Neuronal stem cell (in vitro differentiated cells): ENCODE measurements around the gene GNL1.
"Not testable (repeated sequence)": the region's sequence is repeated elsewhere in the genome, so short reads cannot be mapped to it uniquely, and the experiment has no call there.

Experiments
- DNase-seq: peaks from one replicate; pipeline ENCODE4 v3.0.0-alpha.2; 2013; ENCODE audit warnings: low spot score
- H2AFZ ChIP-seq: one replicate; pipeline ENCODE4 v1.6.1; 2013; ENCODE audit warnings: mild to moderate bottlenecking, low read length, inconsistent platforms
- H2AK5ac ChIP-seq: 2 replicates; pipeline ENCODE4 v1.6.1; 2013; ENCODE audit warnings: low read depth, mild to moderate bottlenecking, inconsistent platforms, low read length, moderate library complexity, mixed read lengths
- H2BK120ac ChIP-seq: 2 replicates; pipeline ENCODE4 v1.6.1; 2013; ENCODE audit warnings: low read depth, mild to moderate bottlenecking, inconsistent platforms, low read length, moderate library complexity, mixed read lengths
- H2BK12ac ChIP-seq: one replicate; pipeline ENCODE4 v1.6.1; 2013; ENCODE audit warnings: low read length, inconsistent platforms
- H2BK15ac ChIP-seq: 2 replicates; pipeline ENCODE4 v1.6.1; 2013; ENCODE audit warnings: mild to moderate bottlenecking, low read length, inconsistent platforms, mixed read lengths
- H2BK5ac ChIP-seq: one replicate; pipeline ENCODE4 v1.6.1; 2013; ENCODE audit warnings: inconsistent platforms, mild to moderate bottlenecking, low read length, moderate library complexity
- H3K14ac ChIP-seq: one replicate; pipeline ENCODE4 v1.6.1; 2013; ENCODE audit warnings: low read length, inconsistent platforms
- H3K18ac ChIP-seq: 2 replicates; pipeline ENCODE4 v1.6.1; 2013; ENCODE audit warnings: low read length, inconsistent platforms
- H3K23ac ChIP-seq: 2 replicates; pipeline ENCODE4 v1.6.1; 2013; ENCODE audit warnings: low read depth, mild to moderate bottlenecking, mixed read lengths, low read length, inconsistent platforms; ENCODE audit not compliant: poor library complexity
- H3K27ac ChIP-seq: replicated peaks from 3 replicates; pipeline ENCODE4 v1.5.1; 2013; ENCODE audit warnings: low read length, inconsistent platforms
- H3K27me3 ChIP-seq, 3 experiments: 2 replicates each; pipeline ENCODE4 v1.6.1; 2013; ENCODE audit warnings: low read length in 3 of 3, mild to moderate bottlenecking in 2 of 3, inconsistent platforms in 1 of 3, low read depth in 1 of 3, mixed read lengths in 1 of 3, moderate library complexity in 1 of 3; ENCODE audit not compliant: control insufficient read depth in 3 of 3, insufficient read depth in 3 of 3
- H3K36me3 ChIP-seq, 2 donors: replicated peaks in 1 of 2; 2 replicates each; pipeline ENCODE4 v1.6.1; 2013; ENCODE audit warnings: low read length in 2 of 2; ENCODE audit not compliant: control insufficient read depth in 2 of 2, insufficient read depth in 2 of 2
- H3K4ac ChIP-seq: 2 replicates; pipeline ENCODE4 v1.6.1; 2013; ENCODE audit warnings: inconsistent platforms, mild to moderate bottlenecking, low read length, moderate library complexity
- H3K4me1 ChIP-seq, 2 donors: 1 replicate in 1 of 2; 2 replicates in 1 of 2; pipeline ENCODE4 v1.6.1; 2013; ENCODE audit warnings: low read length in 2 of 2, low read depth in 1 of 2; ENCODE audit not compliant: control insufficient read depth in 2 of 2, insufficient read depth in 1 of 2
- H3K4me2 ChIP-seq: one replicate; pipeline ENCODE4 v1.6.1; 2013; ENCODE audit warnings: mild to moderate bottlenecking, low read length, inconsistent platforms; ENCODE audit not compliant: insufficient read depth, poor library complexity, severe bottlenecking
- H3K4me3 ChIP-seq, 2 donors: 2 replicates each; pipeline ENCODE4 v1.5.1; 2013; ENCODE audit warnings: low read length in 2 of 2, mild to moderate bottlenecking in 2 of 2, inconsistent platforms in 1 of 2, moderate library complexity in 1 of 2
- H3K79me1 ChIP-seq: one replicate; pipeline ENCODE4 v1.6.1; 2013; ENCODE audit warnings: low read depth, mild to moderate bottlenecking, inconsistent platforms, low read length, moderate library complexity
- H3K9ac ChIP-seq: one replicate; pipeline ENCODE4 v1.6.1; 2013; ENCODE audit warnings: mild to moderate bottlenecking, low read depth, low read length, inconsistent platforms; ENCODE audit not compliant: poor library complexity
- H3K9me3 ChIP-seq, 2 donors: replicated peaks in 1 of 2; 2 replicates each; pipeline versions ENCODE3 to v1.6.1; 2013; ENCODE audit warnings: low read length in 2 of 2, mild to moderate bottlenecking in 2 of 2, inconsistent platforms in 1 of 2, low read depth in 1 of 2, mixed read lengths in 1 of 2, moderate library complexity in 1 of 2; ENCODE audit not compliant: control insufficient read depth in 2 of 2, insufficient read depth in 1 of 2
- H4K8ac ChIP-seq: one replicate; pipeline ENCODE4 v1.6.1; 2013; ENCODE audit warnings: low read depth, mild to moderate bottlenecking, inconsistent platforms, low read length, moderate library complexity
- H4K91ac ChIP-seq: one replicate; pipeline ENCODE4 v1.6.1; 2013; ENCODE audit warnings: low read length, low read depth, mild to moderate bottlenecking, inconsistent platforms; ENCODE audit not compliant: poor library complexity
- WGBS, 2 donors: extraction: QIAGEN DNeasy Blood & Tissue Kit; methylation state at CpG; one replicate each; pipeline ENCODE4 v1.1.7; 2013; ENCODE audit warnings: missing lambda C conversion rate in 2 of 2, mixed read lengths in 1 of 2; ENCODE audit not compliant: insufficient read length in 2 of 2, insufficient replicate concordance in 1 of 2; ENCODE audit errors: extremely low coverage in 2 of 2; 5-methylcytosine and 5-hydroxymethylcytosine counted together

Gene GNL1

GRCh38 chr6:30516754-30517076, 39.6 kb downstream of the GNL1 start:
- H2AK5ac ChIP-seq, H2BK120ac ChIP-seq, H4K91ac ChIP-seq, H2BK5ac ChIP-seq, DNase-seq, H3K4me1 ChIP-seq, H3K27ac ChIP-seq, H3K27me3 ChIP-seq, H2BK15ac ChIP-seq, H3K14ac ChIP-seq, H3K4ac ChIP-seq, H3K23ac ChIP-seq, H2BK12ac ChIP-seq, H3K9me3 ChIP-seq, H3K36me3 ChIP-seq, H3K18ac ChIP-seq, H4K8ac ChIP-seq, H3K79me1 ChIP-seq, H3K9ac ChIP-seq: not testable (repeated sequence)
- H3K4me2 ChIP-seq: peak overlapping the region; percentile 58
- WGBS, 2 donors: no CpG with 5 or more reads among the region's 9 CpGs
- H3K4me3 ChIP-seq: peak overlapping the region in 1 of 2 donors; percentile 77
- peak overlapping the region; percentile 77 for H2AFZ ChIP-seq

DNA sequence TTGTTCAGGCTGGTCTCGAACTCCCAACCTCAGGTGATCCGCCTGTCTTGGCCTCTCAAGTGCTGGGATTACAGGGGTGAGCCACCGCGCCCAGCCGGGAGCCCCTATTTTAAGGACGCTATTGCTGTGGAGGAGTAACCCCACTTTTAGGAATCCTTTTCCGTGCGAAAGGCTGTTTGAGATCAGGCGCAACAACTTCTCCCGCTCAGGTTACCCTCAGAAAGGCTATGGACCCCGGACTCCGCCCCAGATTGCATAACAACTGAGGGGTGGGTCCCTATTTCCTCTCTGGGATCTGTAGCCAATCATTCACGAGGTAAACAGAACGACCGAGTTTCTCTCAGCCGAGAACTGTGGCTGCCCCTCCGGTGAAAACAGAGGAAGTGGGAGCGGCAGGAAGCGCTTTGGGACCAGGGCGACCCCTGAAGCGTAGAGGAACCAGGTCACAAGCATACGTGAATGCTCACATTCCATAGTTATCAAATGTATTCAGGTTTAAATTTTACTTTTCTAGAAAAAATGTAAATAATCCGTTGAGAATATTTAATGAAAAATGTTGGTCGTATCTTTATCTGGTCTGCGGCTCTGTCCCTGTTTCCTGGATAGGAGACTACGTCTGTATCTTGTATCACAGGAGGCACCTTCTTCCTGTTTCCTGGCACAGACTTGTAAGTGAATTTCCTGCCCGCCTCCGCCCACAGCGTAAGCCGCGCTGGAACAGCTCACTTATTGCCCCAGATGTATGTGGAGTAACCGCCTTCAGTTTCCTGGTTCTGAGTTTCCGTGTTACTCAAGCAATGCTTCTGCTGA, 40.1 kb downstream of the GNL1 start:
- H4K91ac ChIP-seq: no peak overlapping the region
- H3K4me2 ChIP-seq: peak overlapping the region; percentile 58
- no peak overlapping the region for H3K23ac ChIP-seq
- H3K9me3 ChIP-seq: peaks cover 0 to 7% of the 10 kb centered on the region in 2 donors
- peak overlapping the region; percentile 94 for H3K18ac ChIP-seq
- no peaks in the 10 kb centered on the region for H3K27me3 ChIP-seq
- H3K4ac ChIP-seq: no peak overlapping the region
- H2BK12ac ChIP-seq: no peak overlapping the region
- H3K36me3 ChIP-seq: no peaks in the 10 kb centered on the region
- no peak overlapping the region for H3K14ac ChIP-seq
- H4K8ac ChIP-seq: peak overlapping the region; percentile 17
- H2BK15ac ChIP-seq: no peak overlapping the region
- H3K79me1 ChIP-seq: no peaks in the 10 kb centered on the region
- H3K27ac ChIP-seq: peak overlapping the region; percentile 36
- no peak overlapping the region for H2BK120ac ChIP-seq
- no peak overlapping the region for H2AK5ac ChIP-seq
- no CpG with 5 or more reads among the region's 33 CpGs for WGBS, 2 donors
- peak; percentile 65 for DNase-seq
- no peak overlapping the region for H2BK5ac ChIP-seq
- H3K4me1 ChIP-seq: peaks cover 2 to 4% of the 10 kb centered on the region in 2 donors
- H3K9ac ChIP-seq: no peak overlapping the region
- peak overlapping the region; percentile 4 to 77 for H3K4me3 ChIP-seq
- H2AFZ ChIP-seq: peak overlapping the region; percentile 77

DNA sequence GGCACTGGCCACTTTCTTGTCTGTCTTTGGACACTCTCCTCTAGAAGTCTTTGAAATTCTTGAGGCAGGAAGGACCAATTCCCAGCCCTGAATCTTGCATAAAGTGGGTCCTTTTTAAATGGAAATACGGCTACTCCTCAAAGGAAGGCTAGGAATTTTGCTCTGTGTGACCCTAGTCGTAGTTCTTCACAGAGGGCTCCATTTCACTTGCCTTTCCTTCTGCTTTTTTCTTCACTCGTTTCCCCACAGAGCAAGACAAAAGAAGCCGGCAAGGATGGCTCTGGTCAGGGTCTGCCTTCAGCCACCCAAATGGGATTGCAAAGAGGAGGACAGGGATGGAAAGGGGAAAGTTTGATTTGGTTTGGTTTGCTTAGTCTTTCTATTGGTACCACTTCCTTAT, 41.2 kb downstream of the GNL1 start:
- Histone ChIP-seq H3K23ac (no peak overlapping the region), H2AFZ (peak overlapping the region; percentile 77), H2BK15ac (no peak overlapping the region), H4K91ac (no peak overlapping the region), H3K79me1 (no peaks in the 10 kb centered on the region), H2AK5ac (no peak overlapping the region), H3K4me1 (peaks cover 4 to 5% of the 10 kb centered on the region in 2 donors), H3K4me3 (no peak overlapping the region), H3K14ac (no peak overlapping the region), H3K36me3 (no peaks in the 10 kb centered on the region), H2BK5ac (no peak overlapping the region), H3K27ac (no peak overlapping the region), H3K9me3 (peaks cover 0 to 7% of the 10 kb centered on the region in 2 donors), H3K4ac (no peak overlapping the region), H2BK120ac (no peak overlapping the region), H3K27me3 (no peaks in the 10 kb centered on the region), H3K4me2 (no peak overlapping the region), H3K9ac (no peak overlapping the region), H3K18ac (no peak overlapping the region), H2BK12ac (no peak overlapping the region), H4K8ac (no peak overlapping the region)
- WGBS, 2 donors: no CpG with 5 or more reads among the region's 4 CpGs
- no peak for DNase-seq

- H2AFZ ChIP-seq: no peak overlapping the region
- peaks cover 0 to 5% of the 10 kb centered on the region in 2 donors for H3K9me3 ChIP-seq
- H3K27ac ChIP-seq: no peak overlapping the region
- H2BK120ac ChIP-seq: no peak overlapping the region
- H3K23ac ChIP-seq: no peak overlapping the region
- no peak overlapping the region for H3K18ac ChIP-seq
- peaks cover 0 to 9% (median 0%) of the 10 kb centered on the region in 3 experiments for H3K27me3 ChIP-seq
- H2BK12ac ChIP-seq: no peak overlapping the region
- H2BK5ac ChIP-seq: no peak overlapping the region
- H2AK5ac ChIP-seq: no peak overlapping the region
- H3K36me3 ChIP-seq: no peaks in the 10 kb centered on the region
- no peak overlapping the region for H4K91ac ChIP-seq
- DNase-seq: no peak
- H3K14ac ChIP-seq: no peak overlapping the region
- no peak overlapping the region for H4K8ac ChIP-seq
- H3K4me2 ChIP-seq: no peak overlapping the region
- no peak overlapping the region for H2BK15ac ChIP-seq
- peaks cover 4 to 5% of the 10 kb centered on the region in 2 donors for H3K4me1 ChIP-seq
- no peaks in the 10 kb centered on the region for H3K79me1 ChIP-seq
- no peak overlapping the region for H3K4me3 ChIP-seq
- WGBS, 2 donors: no CpG with 5 or more reads among the region's 2 CpGs
- no peak overlapping the region for H3K9ac ChIP-seq
- no peak overlapping the region for H3K4ac ChIP-seq
These were observed 42.8 kb downstream of the GNL1 start for GRCh38 chr6:30513451-30513850.
